Measurements from ENCODE around the gene ZC3H7B. TPM values are rescaled to one million over a fixed set of nuclear protein-coding genes. Genes with fewer than 3 reads are reported as not detected.

ZC3H7B gene
- total and polyA plus RNA-seq, 2 experiments from 2014 or later, result 5.7 to 61.5 TPM

GRCh38 chr22:41357191-41357590, 55.9 kb downstream of the ZC3H7B start:
- Histone ChIP-seq H3K27ac (ENCODE audit: low read depth) (no peak overlapping the region), H3K4me3 (no peak overlapping the region), H4K20me1 (replicated peaks; ENCODE audit: insufficient read depth) (no peaks in the 10 kb centered on the region), H3K4me2 (no peak overlapping the region), H3F3A (replicated peaks; ENCODE audit: low read depth) (peaks cover 13% of the 10 kb centered on the region; the same call in 1 of the 2 replicates), H3K9me2 (ENCODE audit: insufficient read depth) (no peaks in the 10 kb centered on the region), H3K79me2 (replicated peaks; ENCODE audit: insufficient read depth) (no peaks in the 10 kb centered on the region), H3K36me3 (ENCODE audit: insufficient read depth) (peaks cover 3% of the 10 kb centered on the region), H3K27me3 (ENCODE audit: insufficient read depth) (no peaks in the 10 kb centered on the region), H3K4me1 (ENCODE audit: insufficient read depth) (peaks cover 18% of the 10 kb centered on the region), H2AFZ (no peak overlapping the region)
- Mint-ChIP-seq H3K4me1 (peaks cover 24% of the 10 kb centered on the region), H3K36me3 (ENCODE audit: low read depth) (peaks cover 19% of the 10 kb centered on the region), H3K27ac (no peak overlapping the region), H3K27me3 (ENCODE audit: insufficient read depth, low read depth, poor library complexity) (peaks cover 15% of the 10 kb centered on the region), H3K4me3 (no peak overlapping the region), H3K9me3 (no peaks in the 10 kb centered on the region)
- no peak for TF ChIP-seq ZNF331 (CRISPR knock-in tag; IDR thresholded peaks at IDR 0.05; ENCODE audit: low read depth)
- TF ChIP-seq REST (IDR thresholded peaks at IDR 0.05; ENCODE audit: unreplicated experiment), result no peak
- TF ChIP-seq ZNF114 (CRISPR knock-in tag; IDR thresholded peaks at IDR 0.05), result no peak
- no peak for TF ChIP-seq EZH2phosphoT487 (IDR thresholded peaks at IDR 0.05; ENCODE audit: unreplicated experiment)
- TF ChIP-seq JUNB (IDR thresholded peaks at IDR 0.05; ENCODE audit: unreplicated experiment), result no peak
- no peak for DNase-seq (ENCODE audit: low spot score)
- no peak for ATAC-seq

- no peaks in the 10 kb centered on the region for H3K36me3 ChIP-seq (ENCODE audit: insufficient read depth)
- DNase-seq (ENCODE audit: low spot score), result peak; percentile 35
- H3K4me2 ChIP-seq, result peak overlapping the region; percentile 67
- H2AFZ ChIP-seq, result no peak overlapping the region
- Mint-ChIP-seq H3K4me1 (peaks cover 24% of the 10 kb centered on the region), H3K27ac (no peak overlapping the region), H3K36me3 (ENCODE audit: low read depth) (peaks cover 11% of the 10 kb centered on the region), H3K9me3 (no peaks in the 10 kb centered on the region), H3K4me3 (no peak overlapping the region), H3K27me3 (ENCODE audit: insufficient read depth, low read depth, poor library complexity) (peaks cover 15% of the 10 kb centered on the region)
- peak overlapping the region; percentile 95 for H3K27ac ChIP-seq (ENCODE audit: low read depth)
- no peak overlapping the region for H3K4me3 ChIP-seq
- peak; percentile 10; the same call in 2 of the 3 replicates for ATAC-seq
- H4K20me1 ChIP-seq (replicated peaks; ENCODE audit: insufficient read depth), result no peaks in the 10 kb centered on the region
- H3K4me1 ChIP-seq (ENCODE audit: insufficient read depth), result peaks cover 18% of the 10 kb centered on the region
- no peaks in the 10 kb centered on the region for H3K79me2 ChIP-seq (replicated peaks; ENCODE audit: insufficient read depth)
- peaks cover 13% of the 10 kb centered on the region; the same call in 1 of the 2 replicates for H3F3A ChIP-seq (replicated peaks; ENCODE audit: low read depth)
- TF ChIP-seq STAT1 (IDR thresholded peaks at IDR 0.05; ENCODE audit: unreplicated experiment) (no peak), JUNB (IDR thresholded peaks at IDR 0.05; ENCODE audit: unreplicated experiment) (no peak), CTCF (conservative IDR thresholded peaks at IDR 0.05; ENCODE audit: low read depth in 2 of 2) (no peak), NANOG (IDR thresholded peaks at IDR 0.05; ENCODE audit: borderline replicate concordance) (no peak)
- no peaks in the 10 kb centered on the region for H3K9me2 ChIP-seq (ENCODE audit: insufficient read depth)
- no peaks in the 10 kb centered on the region for H3K27me3 ChIP-seq (ENCODE audit: insufficient read depth)
These were observed 57.6 kb downstream of the ZC3H7B start for GRCh38 chr22:41358927-41359326.
